NCI-H446 treated with DMSO at 0.1 percent for 48 hours (cell line): ENCODE results near the gene ISLR.

Experiments used
- DNase-seq: peaks from one replicate; lab custom pipeline; 2025; lab: John Stamatoyannopoulos, UW

Gene ISLR

GRCh38 chr15:74212494-74212893 is 39.0 kb downstream of the ISLR start:
- DNase-seq = no peak

DNA sequence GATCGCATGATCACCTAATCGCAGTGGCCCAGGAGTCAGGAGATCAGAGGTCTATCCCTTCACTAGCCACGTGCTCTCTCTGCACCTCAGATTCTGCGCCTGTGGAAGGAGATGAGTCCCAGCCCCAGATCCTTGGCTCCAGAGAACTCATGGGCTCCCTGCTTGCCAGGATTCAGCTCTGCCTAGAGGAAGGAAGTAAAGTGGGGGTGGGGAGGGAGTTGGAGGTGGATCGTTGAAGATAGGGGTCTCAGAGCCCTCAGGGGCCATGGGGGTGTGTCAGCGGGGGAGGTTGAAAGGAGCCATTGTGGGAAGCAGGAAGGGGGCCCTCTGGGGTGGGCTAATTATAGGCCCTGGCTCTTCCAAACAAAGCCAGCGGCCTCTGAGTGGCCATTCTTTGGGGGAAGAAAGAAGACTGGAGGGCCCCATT is 40.4 kb downstream of the ISLR start:
- no peak for DNase-seq

DNA sequence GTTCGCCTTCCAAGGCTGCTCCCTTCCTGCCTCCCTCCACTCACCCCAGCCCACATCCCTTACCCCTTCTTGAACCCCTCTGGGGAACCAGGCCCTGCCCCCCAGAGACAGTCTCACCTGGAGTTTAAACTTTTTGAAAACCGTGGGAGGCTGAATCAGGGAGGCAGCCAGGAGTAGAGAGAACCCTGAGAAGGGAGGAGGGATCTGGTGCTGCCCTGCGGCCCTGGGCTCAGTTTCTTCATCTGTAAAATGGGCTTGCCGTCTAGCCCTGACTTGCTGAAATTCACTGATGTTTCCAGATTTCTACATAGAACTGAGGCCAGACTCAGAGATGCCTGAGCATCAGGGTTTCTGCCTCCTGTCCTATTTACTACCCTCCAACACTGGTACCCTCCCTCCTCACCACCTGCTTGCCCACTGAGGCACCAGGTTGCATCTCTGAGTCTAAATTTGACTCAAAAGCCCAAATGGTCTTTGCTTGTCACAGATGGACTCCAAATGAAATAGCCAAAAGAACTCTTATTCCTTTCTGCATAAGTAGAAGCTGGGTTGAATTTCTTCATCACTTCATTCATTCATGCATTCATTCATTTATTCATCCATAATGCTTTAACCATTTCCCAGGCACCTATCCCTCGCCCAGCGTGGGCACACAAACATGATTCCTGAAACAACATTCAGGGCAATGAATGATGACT is 41.0 kb downstream of the ISLR start:
- no peak for DNase-seq

DNA sequence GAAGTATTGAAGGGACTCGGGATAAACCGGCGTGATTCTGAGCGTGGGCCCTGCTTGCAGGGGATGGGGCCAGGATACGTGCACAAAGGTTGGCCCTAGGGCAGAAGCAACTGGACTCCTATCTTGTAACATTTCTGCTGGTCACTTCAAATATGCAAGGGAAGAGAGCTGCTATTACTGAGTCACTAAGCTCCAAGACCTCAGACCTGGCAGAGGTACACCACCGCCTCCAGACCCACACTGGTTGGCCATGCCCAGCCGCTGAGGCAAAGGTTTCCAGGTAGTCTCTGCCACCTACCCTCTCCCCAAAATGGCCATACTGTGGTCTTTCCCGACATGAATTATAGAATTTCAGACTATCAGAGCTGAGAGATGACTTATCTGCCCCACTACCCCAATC is 42.4 kb downstream of the ISLR start:
- no peak for DNase-seq

DNA sequence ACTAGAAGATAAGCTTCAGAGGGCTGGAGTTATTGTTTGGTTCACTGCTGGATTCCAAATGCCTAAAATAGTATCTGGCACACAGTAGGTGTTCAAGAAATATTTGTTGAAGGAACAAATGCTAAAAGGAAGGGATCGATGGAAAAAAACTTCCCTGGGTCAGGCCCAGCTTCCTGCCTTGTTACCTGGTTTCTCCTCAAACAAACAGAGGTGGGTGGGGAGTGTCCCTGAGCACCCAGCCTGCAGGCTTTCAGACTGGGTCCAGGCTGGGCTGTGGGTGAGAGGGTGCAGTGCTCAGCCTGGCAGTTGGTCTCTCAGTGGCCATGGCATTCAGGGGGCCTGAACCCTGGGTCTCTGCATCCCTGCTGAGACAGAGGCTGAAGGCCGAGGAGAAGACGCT is 43.4 kb downstream of the ISLR start:
- DNase-seq = no peak

GRCh38 chr15:74217907-74218885 is 44.7 kb downstream of the ISLR start:
- DNase-seq = no peak

DNA sequence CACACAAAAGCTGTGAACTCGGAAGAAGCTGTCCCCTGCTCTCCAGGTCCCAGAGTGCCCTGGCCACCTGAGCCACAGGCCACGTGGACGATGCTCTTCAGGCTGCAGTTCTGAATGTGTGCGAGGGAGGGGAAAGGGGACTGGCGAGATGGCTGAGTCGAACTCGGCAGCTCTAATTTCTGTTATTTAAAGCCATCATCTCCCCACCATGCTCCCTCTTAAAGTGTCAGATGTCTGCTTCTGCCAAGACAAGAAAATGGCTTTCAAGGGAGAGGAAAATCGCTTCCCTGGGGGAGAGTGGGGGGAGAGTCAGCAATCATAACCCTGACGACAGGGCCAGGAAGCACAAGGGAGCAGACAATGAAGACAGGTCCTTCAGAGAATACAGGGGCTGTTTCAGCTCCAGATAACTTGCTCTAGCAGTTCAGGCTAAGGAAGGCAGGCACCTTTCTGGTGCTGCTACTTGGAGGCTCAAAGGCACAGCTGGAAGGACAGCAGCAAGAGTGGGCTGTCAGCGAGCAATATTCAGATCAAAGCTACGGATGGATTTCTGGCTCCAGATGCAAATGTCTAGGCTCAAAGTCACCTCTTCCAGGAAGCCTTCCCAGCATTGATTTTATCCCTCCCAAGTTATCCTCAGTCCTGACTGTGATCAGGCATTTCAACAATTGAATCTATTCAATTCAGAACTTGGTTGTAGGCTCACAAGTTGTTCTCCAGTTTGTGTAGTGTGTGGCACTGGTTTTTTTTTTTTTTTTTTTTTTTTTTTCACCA is 47.2 kb downstream of the ISLR start:
- DNase-seq = no peak

DNA sequence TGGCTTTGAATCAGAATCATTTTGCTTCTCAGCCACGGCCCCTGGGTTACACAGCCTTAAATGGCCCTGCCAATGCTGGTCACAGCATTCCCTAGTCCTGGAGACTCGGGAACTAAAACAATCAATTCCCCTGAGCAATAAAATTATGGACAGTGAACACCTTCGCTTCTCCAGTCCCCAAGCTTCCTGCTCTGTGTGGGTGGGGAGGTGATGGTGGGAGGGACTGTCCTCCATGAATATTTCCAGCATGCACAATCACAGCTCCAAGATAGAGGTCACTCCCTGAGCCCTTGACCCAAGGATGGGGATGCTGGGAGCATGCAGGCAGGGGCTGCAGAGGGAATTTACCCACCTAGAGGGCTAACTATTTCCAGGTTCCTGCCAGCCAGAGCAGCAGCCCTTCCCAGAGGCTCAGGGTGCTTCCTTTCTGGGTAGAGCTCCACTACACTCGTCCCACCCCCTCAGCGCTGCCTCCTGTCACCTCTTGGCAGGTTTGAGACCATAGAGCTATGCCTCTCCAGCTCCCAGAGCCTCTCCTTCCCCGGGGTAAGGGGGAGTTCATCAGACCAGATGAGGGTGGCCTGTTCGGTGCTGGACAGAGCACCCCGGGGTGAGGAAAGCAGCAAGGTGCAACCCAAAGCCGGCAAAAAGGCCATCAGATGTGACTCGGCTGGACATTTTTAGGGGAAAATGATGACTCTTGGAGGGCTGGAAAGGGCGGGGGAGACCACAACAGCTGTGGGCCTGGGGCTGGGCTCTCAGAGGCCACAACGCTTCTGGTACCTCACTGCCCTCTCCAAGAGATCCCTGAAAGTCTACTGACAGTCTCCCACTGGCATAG is 48.1 kb downstream of the ISLR start:
- no peak for DNase-seq

DNA sequence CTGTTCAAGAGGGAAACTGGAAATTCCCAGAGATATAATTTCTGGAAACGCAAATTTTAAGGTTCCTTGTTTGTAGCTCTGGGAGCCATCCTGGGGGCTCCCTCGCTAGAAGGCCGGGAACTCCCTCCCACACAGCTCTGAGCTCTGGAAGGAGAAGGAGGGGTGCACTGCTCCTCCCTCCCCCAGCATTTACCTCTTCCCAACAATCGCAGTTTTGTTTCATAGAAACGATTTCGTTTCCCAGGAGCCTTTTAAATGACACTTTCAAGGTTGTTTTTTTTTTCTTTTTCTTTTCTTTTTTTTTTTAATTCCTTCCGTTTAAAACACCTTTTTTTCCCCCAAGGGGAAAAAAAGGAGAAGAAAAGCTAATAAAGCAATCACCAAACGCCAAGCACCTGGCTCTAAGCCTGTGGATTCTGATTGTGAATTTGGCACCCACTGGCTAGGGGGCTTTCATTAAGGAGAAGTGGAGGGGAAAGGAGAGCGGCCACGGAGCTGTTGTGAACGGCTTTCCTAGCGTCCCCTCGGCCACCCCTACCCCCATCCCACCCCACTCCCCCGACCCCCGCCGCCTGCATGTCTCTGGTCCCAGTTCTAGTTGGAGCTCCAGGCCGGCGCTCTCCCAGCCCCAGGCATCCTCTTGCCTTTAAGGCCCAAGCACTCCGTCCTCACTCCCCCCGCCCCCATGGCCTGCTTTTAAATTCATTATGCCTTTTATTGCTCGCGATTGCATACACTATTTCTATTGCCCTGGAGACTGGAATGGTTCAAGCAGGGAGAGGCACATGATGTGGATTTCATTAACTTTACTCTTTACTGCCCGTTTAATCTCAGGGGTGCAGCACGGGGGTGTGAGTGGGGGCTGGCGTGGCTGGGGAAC is 49.0 kb downstream of the ISLR start:
- DNase-seq = peak; percentile 36

DNA sequence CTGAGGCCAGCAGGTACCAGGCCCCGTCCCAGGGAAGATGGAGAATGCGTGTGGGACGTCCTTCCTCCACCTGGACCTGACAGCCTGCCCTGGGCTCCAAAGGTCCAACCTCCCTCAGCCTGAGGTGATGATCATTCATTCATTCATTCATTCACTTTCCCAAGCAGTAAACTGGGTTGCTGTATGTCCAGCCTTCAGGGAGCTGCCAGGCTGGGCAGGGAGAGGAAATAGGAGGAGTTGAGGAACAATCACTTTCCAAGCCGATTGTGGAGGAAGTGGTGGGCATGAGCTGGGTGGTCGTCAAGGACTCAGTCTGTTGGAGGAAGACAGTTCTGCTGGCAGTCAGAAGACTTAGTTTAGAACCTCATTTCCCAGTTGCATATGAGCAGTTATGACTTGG is 52.4 kb downstream of the ISLR start:
- no peak for DNase-seq
